HepG2 (cell line): ENCODE results near the gene SRC. TPM values are rescaled to one million over a fixed set of nuclear protein-coding genes. Genes with fewer than 3 reads are reported as not detected.

Experiments used
- CBX5 ChIP-seq: sonication (generic); formaldehyde crosslinking; IDR thresholded peaks from 2 replicates; pipeline ENCODE4 v1.4.0; 2020; ENCODE audit warnings: missing genetic modification reagents, borderline replicate concordance
- CCDC6 ChIP-seq: sonication (generic); formaldehyde crosslinking; IDR thresholded peaks from 2 replicates; pipeline ENCODE4 v1.8.1; 2022; ENCODE audit warnings: mild to moderate bottlenecking, missing genetic modification reagents, moderate library complexity
- ELK4 ChIP-seq: sonication (generic); formaldehyde crosslinking; IDR thresholded peaks from 2 replicates; pipeline ENCODE4 v1.9.0; 2021; ENCODE audit warnings: missing genetic modification reagents, borderline replicate concordance
- FLYWCH1 ChIP-seq: sonication (generic); formaldehyde crosslinking; IDR thresholded peaks from 2 replicates; pipeline ENCODE4 v1.8.1; 2023; ENCODE audit warnings: mild to moderate bottlenecking, missing genetic modification reagents
- HDAC6 ChIP-seq: fragments of 200-600 bp; sonication (generic); IDR thresholded peaks from 2 replicates; pipeline ENCODE4 v1.7.0; 2017; ENCODE audit warnings: mild to moderate bottlenecking, antibody characterized with exemption, low read length, low read depth
- MBNL3 ChIP-seq: fragments of 250-450 bp; sonication (Bioruptor Pico); conservative IDR thresholded peaks from 2 replicates; pipeline ENCODE4 v1.8.0; 2022; ENCODE audit warnings: mild to moderate bottlenecking, inconsistent platforms
- MIER2 ChIP-seq: IDR thresholded peaks from 2 replicates; pipeline ENCODE4 v1.6.1; 2016; ENCODE audit warnings: missing biosample characterization, missing genetic modification reagents
- MTF2 ChIP-seq: sonication (generic); formaldehyde crosslinking; IDR thresholded peaks from 2 replicates; pipeline ENCODE4 v1.5.0; 2020; ENCODE audit warnings: missing genetic modification reagents, borderline replicate concordance
- NR2F2 ChIP-seq: IDR thresholded peaks from 2 replicates; pipeline ENCODE4 v1.6.1; 2012; ENCODE audit warnings: low read depth, inconsistent platforms, borderline replicate concordance
- POLR2G ChIP-seq: fragments of 200-400 bp; formaldehyde crosslinking; IDR thresholded peaks from 2 replicates; pipeline ENCODE4 v1.6.1; 2018; ENCODE audit warnings: mild to moderate bottlenecking, low read depth, low read length, moderate library complexity
- RAD21 ChIP-seq: fragments of 450-650 bp; formaldehyde crosslinking; IDR thresholded peaks from 2 replicates; pipeline ENCODE4 v1.5.0; 2020; ENCODE audit warnings: mild to moderate bottlenecking
- RBM22 ChIP-seq: fragments of 200-400 bp; formaldehyde crosslinking; optimal IDR thresholded peaks from 2 replicates; pipeline ENCODE3; 2017; ENCODE audit warnings: mild to moderate bottlenecking, low read length, moderate library complexity
- RFXANK ChIP-seq: IDR thresholded peaks from 2 replicates; pipeline ENCODE4 v1.6.1; 2016
- RORA ChIP-seq: sonication (generic); formaldehyde crosslinking; IDR thresholded peaks from 2 replicates; pipeline ENCODE4 v1.5.0; 2020; ENCODE audit warnings: mild to moderate bottlenecking, missing genetic modification reagents, moderate library complexity
- SIN3B ChIP-seq: fragments of 150-350 bp; IDR thresholded peaks from 2 replicates; pipeline ENCODE4 v1.6.1; 2014; ENCODE audit warnings: low read length
- ZBTB1 ChIP-seq: sonication (generic); formaldehyde crosslinking; IDR thresholded peaks from 2 replicates; pipeline ENCODE4 v1.4.0; 2020; ENCODE audit warnings: missing genetic modification reagents, borderline replicate concordance
- ZMYM2 ChIP-seq: sonication (generic); formaldehyde crosslinking; IDR thresholded peaks from 2 replicates; pipeline ENCODE4 v1.8.0; 2022; ENCODE audit warnings: mild to moderate bottlenecking, missing genetic modification reagents
- ZNF124 ChIP-seq: sonication (generic); formaldehyde crosslinking; IDR thresholded peaks from 2 replicates; pipeline ENCODE4 v1.4.0; 2020; ENCODE audit warnings: missing genetic modification reagents
- ZNF251 ChIP-seq: sonication (generic); formaldehyde crosslinking; IDR thresholded peaks from 2 replicates; pipeline ENCODE4 v1.9.0; 2021; ENCODE audit warnings: mild to moderate bottlenecking, missing genetic modification reagents
- ZNF260 ChIP-seq: sonication (generic); formaldehyde crosslinking; IDR thresholded peaks from 2 replicates; pipeline ENCODE4 v1.4.0; 2020; ENCODE audit warnings: missing genetic modification reagents, low read depth, mild to moderate bottlenecking, borderline replicate concordance
- ZNF343 ChIP-seq: sonication (generic); formaldehyde crosslinking; IDR thresholded peaks from 2 replicates; pipeline ENCODE4 v1.4.0; 2020; ENCODE audit warnings: mild to moderate bottlenecking, missing genetic modification reagents
- ZNF709 ChIP-seq: sonication (generic); formaldehyde crosslinking; IDR thresholded peaks from 2 replicates; pipeline ENCODE4 v1.5.0; 2020; ENCODE audit warnings: mild to moderate bottlenecking, missing genetic modification reagents
- polyA plus RNA-seq, 8 experiments: library from polyadenylated mRNA; depleted of rRNA in 3 of 8; stranded (reverse) in 7 of 8; unstranded in 1 of 8; fragments of >200 nt; fragmentation: Illumina TruSeq in 4 of 8; extraction: Trizol in 4 of 8; gene quantifications; 2 replicates each; pipeline versions ENCODE4 v1.2.1 to v1.2.3, GENCODE V29; 2011 to 2016; ENCODE audit warnings: low read depth in 4 of 8, missing spikeins in 1 of 8, mixed read lengths in 1 of 8; ENCODE audit not compliant: insufficient read depth in 1 of 8
- total RNA-seq, 5 experiments: library from RNA; depleted of rRNA; stranded (reverse); fragments of >200 nt; fragmentation: Illumina TruSeq; extraction: Trizol; gene quantifications; 2 replicates each; pipeline ENCODE4 v1.2.3, GENCODE V29; 2016; ENCODE audit warnings: low read depth in 1 of 5
- TF ChIP-seq, protein P1 (sequence below): sonication (generic); formaldehyde crosslinking; IDR thresholded peaks from 2 replicates; pipeline ENCODE4 v1.4.0; 2020; ENCODE audit warnings: mild to moderate bottlenecking, missing genetic modification reagents
- TF ChIP-seq, protein P2 (sequence below): sonication (generic); formaldehyde crosslinking; IDR thresholded peaks from 2 replicates; pipeline ENCODE4 v1.4.0; 2020; ENCODE audit warnings: missing genetic modification reagents, borderline replicate concordance
- TF ChIP-seq, protein P3 (sequence below): sonication (generic); formaldehyde crosslinking; IDR thresholded peaks from 2 replicates; pipeline ENCODE4 v1.8.1; 2023; ENCODE audit warnings: missing genetic modification reagents, mild to moderate bottlenecking, borderline replicate concordance
- TF ChIP-seq, protein P4 (sequence below): sonication (generic); formaldehyde crosslinking; IDR thresholded peaks from 2 replicates; pipeline ENCODE4 v1.5.0; 2020; ENCODE audit warnings: mild to moderate bottlenecking, missing genetic modification reagents

The SRC gene
- total and polyA plus RNA-seq, 2 of the 13 experiments (the other 11 are each of a cell fraction or from before 2014, with no cell fraction given) = 54.7 to 192 TPM

GRCh38 chr20:37335642-37336368 is 10.1 kb upstream of the SRC start (continued):
- no peak for TF ChIP-seq ZNF709 (CRISPR knock-in tag)
- TF ChIP-seq, protein P1, sequence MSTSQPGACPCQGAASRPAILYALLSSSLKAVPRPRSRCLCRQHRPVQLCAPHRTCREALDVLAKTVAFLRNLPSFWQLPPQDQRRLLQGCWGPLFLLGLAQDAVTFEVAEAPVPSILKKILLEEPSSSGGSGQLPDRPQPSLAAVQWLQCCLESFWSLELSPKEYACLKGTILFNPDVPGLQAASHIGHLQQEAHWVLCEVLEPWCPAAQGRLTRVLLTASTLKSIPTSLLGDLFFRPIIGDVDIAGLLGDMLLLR (CRISPR knock-in tag) = peak; percentile 69
- 0 out of 2 replicates have a peak, but pooled peaks have one; percentile 30 for TF ChIP-seq MIER2 (CRISPR knock-in tag)
- TF ChIP-seq ELK4 (CRISPR knock-in tag) = no peak
- no peak for TF ChIP-seq ZNF251 (CRISPR knock-in tag)
- TF ChIP-seq ZMYM2 (CRISPR knock-in tag) = peak; percentile 87
- no peak for TF ChIP-seq SIN3B
- no peak; the same call in 1 of the 2 replicates for TF ChIP-seq POLR2G
- TF ChIP-seq CCDC6 (CRISPR knock-in tag) = no peak
- TF ChIP-seq MBNL3 (CRISPR knock-in tag) = no peak
- TF ChIP-seq, protein P2, sequence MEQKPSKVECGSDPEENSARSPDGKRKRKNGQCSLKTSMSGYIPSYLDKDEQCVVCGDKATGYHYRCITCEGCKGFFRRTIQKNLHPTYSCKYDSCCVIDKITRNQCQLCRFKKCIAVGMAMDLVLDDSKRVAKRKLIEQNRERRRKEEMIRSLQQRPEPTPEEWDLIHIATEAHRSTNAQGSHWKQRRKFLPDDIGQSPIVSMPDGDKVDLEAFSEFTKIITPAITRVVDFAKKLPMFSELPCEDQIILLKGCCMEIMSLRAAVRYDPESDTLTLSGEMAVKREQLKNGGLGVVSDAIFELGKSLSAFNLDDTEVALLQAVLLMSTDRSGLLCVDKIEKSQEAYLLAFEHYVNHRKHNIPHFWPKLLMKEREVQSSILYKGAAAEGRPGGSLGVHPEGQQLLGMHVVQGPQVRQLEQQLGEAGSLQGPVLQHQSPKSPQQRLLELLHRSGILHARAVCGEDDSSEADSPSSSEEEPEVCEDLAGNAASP (CRISPR knock-in tag) = no peak
- TF ChIP-seq RORA (CRISPR knock-in tag) = no peak
- TF ChIP-seq ZNF124 (CRISPR knock-in tag) = no peak
- TF ChIP-seq FLYWCH1 (CRISPR knock-in tag) = no peak
- TF ChIP-seq ZNF260 (CRISPR knock-in tag) = no peak
- no peak for TF ChIP-seq HDAC6
- TF ChIP-seq ZNF343 (CRISPR knock-in tag) = no peak; the same call in 1 of the 2 replicates
- TF ChIP-seq, protein P3, sequence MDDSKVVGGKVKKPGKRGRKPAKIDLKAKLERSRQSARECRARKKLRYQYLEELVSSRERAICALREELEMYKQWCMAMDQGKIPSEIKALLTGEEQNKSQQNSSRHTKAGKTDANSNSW (CRISPR knock-in tag) = no peak
- TF ChIP-seq RAD21 = no peak
- peak; percentile 80; the same call in 1 of the 2 replicates for TF ChIP-seq CBX5 (CRISPR knock-in tag)
- TF ChIP-seq, protein P4, sequence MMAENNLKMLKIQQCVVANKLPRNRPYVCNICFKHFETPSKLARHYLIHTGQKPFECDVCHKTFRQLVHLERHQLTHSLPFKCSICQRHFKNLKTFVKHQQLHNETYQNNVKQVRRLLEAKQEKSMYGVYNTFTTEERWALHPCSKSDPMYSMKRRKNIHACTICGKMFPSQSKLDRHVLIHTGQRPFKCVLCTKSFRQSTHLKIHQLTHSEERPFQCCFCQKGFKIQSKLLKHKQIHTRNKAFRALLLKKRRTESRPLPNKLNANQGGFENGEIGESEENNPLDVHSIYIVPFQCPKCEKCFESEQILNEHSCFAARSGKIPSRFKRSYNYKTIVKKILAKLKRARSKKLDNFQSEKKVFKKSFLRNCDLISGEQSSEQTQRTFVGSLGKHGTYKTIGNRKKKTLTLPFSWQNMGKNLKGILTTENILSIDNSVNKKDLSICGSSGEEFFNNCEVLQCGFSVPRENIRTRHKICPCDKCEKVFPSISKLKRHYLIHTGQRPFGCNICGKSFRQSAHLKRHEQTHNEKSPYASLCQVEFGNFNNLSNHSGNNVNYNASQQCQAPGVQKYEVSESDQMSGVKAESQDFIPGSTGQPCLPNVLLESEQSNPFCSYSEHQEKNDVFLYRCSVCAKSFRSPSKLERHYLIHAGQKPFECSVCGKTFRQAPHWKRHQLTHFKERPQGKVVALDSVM (CRISPR knock-in tag) = no peak
- TF ChIP-seq MTF2 = 0 out of 2 replicates have a peak, but pooled peaks have one; percentile 32
- no peak for TF ChIP-seq NR2F2
- TF ChIP-seq ZBTB1 (CRISPR knock-in tag) = no peak
- no peak for TF ChIP-seq RFXANK (CRISPR knock-in tag)
- no peak for TF ChIP-seq RBM22
